Endodermal cell (in vitro differentiated cells): ENCODE data around the gene OBP2B. TPM values are rescaled to one million over a fixed set of nuclear protein-coding genes. Genes with fewer than 3 reads are reported as not detected.

ENCODE experiments used
- DNase-seq: peaks from one replicate; pipeline ENCODE4 v3.0.0-alpha.2; 2017
- H3K27ac ChIP-seq: 2 replicates; pipeline ENCODE4 v1.5.1; 2013; ENCODE audit warnings: mild to moderate bottlenecking, low read depth, low read length, moderate library complexity
- H3K27me3 ChIP-seq: 2 replicates; pipeline ENCODE4 v1.6.1; 2013; ENCODE audit warnings: mild to moderate bottlenecking, low read length, moderate library complexity; ENCODE audit not compliant: insufficient read depth, control insufficient read depth, poor library complexity, severe bottlenecking
- H3K36me3 ChIP-seq: 2 replicates; pipeline ENCODE4 v1.7.0; 2013; ENCODE audit warnings: mild to moderate bottlenecking, low read length, moderate library complexity; ENCODE audit not compliant: control insufficient read depth, insufficient read depth
- H3K4me1 ChIP-seq: one replicate; pipeline ENCODE4 v1.7.0; 2013; ENCODE audit warnings: low read length; ENCODE audit not compliant: control insufficient read depth, insufficient read depth
- H3K4me3 ChIP-seq: 2 replicates; pipeline ENCODE4 v1.5.1; 2013; ENCODE audit warnings: mild to moderate bottlenecking, low read length, moderate library complexity
- H3K9ac ChIP-seq: 2 replicates; pipeline ENCODE4 v1.6.1; 2013; ENCODE audit warnings: mild to moderate bottlenecking, low read length, moderate library complexity; ENCODE audit not compliant: poor library complexity, severe bottlenecking; ENCODE audit errors: extremely low read depth
- H3K9me3 ChIP-seq: 2 replicates; pipeline ENCODE4 v1.6.1; 2013; ENCODE audit warnings: mild to moderate bottlenecking, low read length, moderate library complexity; ENCODE audit not compliant: control insufficient read depth
- H3K27ac Mint-ChIP-seq: 2 replicates; pipeline ENCODE4 v1.8.0; 2020; ENCODE audit warnings: mixed read lengths
- H3K27me3 Mint-ChIP-seq: 2 replicates; pipeline ENCODE4 v1.8.0; 2021; ENCODE audit warnings: mild to moderate bottlenecking, mixed read lengths; ENCODE audit not compliant: insufficient read depth
- H3K36me3 Mint-ChIP-seq: 2 replicates; pipeline ENCODE4 v1.8.0; 2020; ENCODE audit warnings: low read depth, mixed read lengths
- H3K4me1 Mint-ChIP-seq: 2 replicates; pipeline ENCODE4 v1.8.0; 2020; ENCODE audit warnings: mixed read lengths
- H3K4me3 Mint-ChIP-seq: 2 replicates; pipeline ENCODE4 v1.8.0; 2020; ENCODE audit warnings: mild to moderate bottlenecking, moderate library complexity, mixed read lengths
- H3K9me3 Mint-ChIP-seq: 2 replicates; pipeline ENCODE4 v1.8.0; 2020; ENCODE audit warnings: mild to moderate bottlenecking, mixed read lengths
- CTCF ChIP-seq: fragments of 200-600 bp; sonication (generic); conservative IDR thresholded peaks from 2 replicates; pipeline ENCODE4 v1.5.0; 2021; ENCODE audit warnings: antibody characterized with exemption, mild to moderate bottlenecking
- WGBS, 2 experiments: methylation state at CpG; one replicate each; pipeline versions ENCODE4 v1.1.5 to v1.1.7; 2013; ENCODE audit warnings: missing lambda C conversion rate in 2 of 2, mixed read lengths in 1 of 2; ENCODE audit not compliant: insufficient coverage in 1 of 2, insufficient read length in 1 of 2; 5-methylcytosine and 5-hydroxymethylcytosine counted together
- total RNA-seq, 2 donors: library from RNA; stranded (reverse); fragmentation: NEBNext Ultra II Directional in 1 of 2; extraction: Animal tissue kit (Norgen Biotek cat#: 25700) in 1 of 2; gene quantifications; 2 replicates in 1 of 2; 3 replicates in 1 of 2; pipeline ENCODE4 v1.2.1, GENCODE V29; 2021

The OBP2B gene
- total RNA-seq, 2 donors from 2014 or later, result not detected

GRCh38 chr9:133256686-133257091 lies 47.6 kb upstream of the OBP2B start:
- Mint-ChIP-seq H3K27me3 (no peaks in the 10 kb centered on the region), H3K36me3 (no peaks in the 10 kb centered on the region), H3K9me3 (no peaks in the 10 kb centered on the region), H3K4me3 (no peak overlapping the region), H3K4me1 (peaks cover 11% of the 10 kb centered on the region), H3K27ac (no peak overlapping the region)
- Histone ChIP-seq H3K9me3 (no peaks in the 10 kb centered on the region), H3K4me1 (no peaks in the 10 kb centered on the region), H3K4me3 (no peak overlapping the region), H3K9ac (no peak overlapping the region), H3K27ac (no peak overlapping the region), H3K27me3 (no peaks in the 10 kb centered on the region), H3K36me3 (no peaks in the 10 kb centered on the region)
- TF ChIP-seq CTCF, result no peak
- no peak for DNase-seq
- 95% methylated on average over 4 to 10 of the region's 10 CpGs for WGBS, 2 experiments

- WGBS, 2 experiments, result 94 to 97% methylated on average over 25 to 30 of the region's 30 CpGs
- H3K27me3 ChIP-seq, result no peaks in the 10 kb centered on the region
- H3K4me1 Mint-ChIP-seq, result peaks cover 11% of the 10 kb centered on the region
Observed at GRCh38 chr9:133256136-133256461, 47.0 kb upstream of the OBP2B start.

GRCh38 chr9:133255371-133256135 lies 46.5 kb upstream of the OBP2B start:
- H3K4me1 Mint-ChIP-seq, result peaks cover 11% of the 10 kb centered on the region
- H3K27ac Mint-ChIP-seq, result no peak overlapping the region
- no peaks in the 10 kb centered on the region for H3K9me3 Mint-ChIP-seq
- Histone ChIP-seq H3K9ac (no peak overlapping the region), H3K4me3 (no peak overlapping the region), H3K27ac (no peak overlapping the region), H3K27me3 (no peaks in the 10 kb centered on the region), H3K36me3 (no peaks in the 10 kb centered on the region), H3K4me1 (no peaks in the 10 kb centered on the region), H3K9me3 (no peaks in the 10 kb centered on the region)
- DNase-seq, result no peak
- H3K4me3 Mint-ChIP-seq, result no peak overlapping the region
- TF ChIP-seq CTCF, result no peak
- H3K27me3 Mint-ChIP-seq, result no peaks in the 10 kb centered on the region
- 93 to 95% methylated on average over 34 to 41 of the region's 42 CpGs for WGBS, 2 experiments
- H3K36me3 Mint-ChIP-seq, result no peaks in the 10 kb centered on the region

More at GRCh38 chr9:133256136-133256461, 47.0 kb upstream of the OBP2B start:
- Histone ChIP-seq H3K27ac (no peak overlapping the region), H3K9ac (no peak overlapping the region), H3K4me1 (no peaks in the 10 kb centered on the region), H3K36me3 (no peaks in the 10 kb centered on the region), H3K9me3 (no peaks in the 10 kb centered on the region), H3K4me3 (no peak overlapping the region)
- H3K4me3 Mint-ChIP-seq, result no peak overlapping the region
- H3K36me3 Mint-ChIP-seq, result no peaks in the 10 kb centered on the region
- H3K9me3 Mint-ChIP-seq, result no peaks in the 10 kb centered on the region
- no peaks in the 10 kb centered on the region for H3K27me3 Mint-ChIP-seq
- DNase-seq, result no peak
- no peak overlapping the region for H3K27ac Mint-ChIP-seq
- TF ChIP-seq CTCF, result no peak
